A172 (cell line): ENCODE data around the gene KCNA2. TPM values are rescaled to one million over a fixed set of nuclear protein-coding genes. Genes with fewer than 3 reads are reported as not detected.

ENCODE experiments used
- DNase-seq: peaks from one replicate; pipeline ENCODE4 v3.0.0-alpha.2; 2015; ENCODE audit warnings: low spot score
- total RNA-seq: library from RNA; depleted of rRNA; stranded (reverse); fragments of >200 nt; shearing (Covaris generic); gene quantifications from 2 replicates; pipeline ENCODE4 v1.2.3, GENCODE V29; 2014; rRNA removed

Gene KCNA2
- total RNA-seq, 1 experiment from 2014 or later: not detected

DNA sequence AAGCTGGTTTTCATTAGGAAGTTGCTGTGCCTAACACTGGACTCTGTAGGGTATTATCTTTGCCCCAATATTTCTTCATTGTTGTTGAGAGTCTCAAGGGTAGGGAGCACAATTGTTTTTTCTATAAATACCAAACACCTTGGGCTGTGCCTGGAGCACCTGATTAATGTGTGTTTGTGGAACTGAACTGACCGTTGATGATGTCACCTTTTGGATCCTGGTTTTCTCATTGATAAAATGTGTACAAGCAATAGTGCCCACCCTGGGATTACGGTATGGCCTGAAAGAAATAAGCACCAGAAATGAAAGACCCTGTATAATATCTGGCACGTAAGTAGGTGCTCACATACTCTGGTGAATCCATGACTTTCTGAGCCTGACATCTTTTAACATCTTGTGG, 39.3 kb downstream of the KCNA2 start:
- no peak for DNase-seq

DNA sequence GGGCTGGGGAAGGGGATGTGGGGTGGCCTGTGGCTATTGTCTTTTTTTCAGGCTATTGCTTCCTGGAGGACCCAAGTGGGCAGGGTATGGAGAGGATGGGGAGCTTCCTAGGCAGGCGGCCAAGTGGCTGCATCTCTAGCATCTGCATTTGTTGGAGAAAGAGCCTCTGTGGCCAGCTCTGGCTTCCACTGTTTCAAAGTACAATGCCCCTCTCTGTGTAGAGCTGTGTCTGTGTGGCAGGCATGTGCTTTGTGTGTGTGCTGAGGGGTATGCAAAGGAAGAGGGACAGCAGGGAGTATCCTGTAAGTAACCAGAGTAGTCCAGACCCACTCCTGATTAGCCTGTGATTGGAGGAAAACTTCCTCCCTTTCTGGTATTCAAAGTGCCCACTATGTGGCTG, 40.6 kb downstream of the KCNA2 start:
- DNase-seq: no peak

DNA sequence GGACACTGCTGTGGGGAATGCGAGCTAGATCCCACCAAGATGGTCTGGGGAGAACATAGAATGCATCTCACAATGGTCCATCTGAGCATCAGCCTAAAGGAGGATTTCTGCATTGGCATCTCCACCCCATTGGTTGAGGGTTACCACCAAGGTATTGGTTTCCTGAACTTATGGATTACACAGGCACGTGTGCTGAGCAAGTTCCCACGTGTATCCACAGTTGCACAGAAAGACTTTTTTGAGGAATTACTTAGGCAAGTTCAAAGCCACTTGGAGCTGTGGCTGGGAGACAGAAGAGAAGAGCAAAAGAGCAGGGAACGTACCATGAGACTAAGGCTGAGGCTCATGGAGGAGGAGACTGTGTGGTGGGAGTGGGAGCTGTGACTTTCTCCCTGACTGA, 43.1 kb downstream of the KCNA2 start:
- DNase-seq: no peak

DNA sequence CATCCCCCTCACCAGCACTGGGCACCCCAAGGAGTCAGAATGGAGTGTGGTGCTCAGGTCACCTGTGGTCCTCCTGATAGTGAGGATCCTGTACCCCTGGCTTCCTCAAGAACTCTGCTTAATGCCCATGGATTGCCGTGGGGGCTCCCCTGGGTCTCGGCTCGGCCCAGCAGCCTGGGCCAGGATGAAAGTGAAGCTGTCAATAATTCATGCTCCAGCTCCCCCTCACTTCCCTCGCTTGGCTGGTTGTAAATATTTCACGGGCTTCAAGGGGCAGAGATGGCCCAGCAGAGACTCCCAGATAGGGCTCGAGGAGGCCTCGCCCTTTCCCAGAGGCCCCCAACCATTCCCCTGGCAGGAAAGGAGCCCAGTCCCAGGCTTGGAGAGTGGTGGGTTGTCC, 44.6 kb downstream of the KCNA2 start:
- no peak for DNase-seq

DNA sequence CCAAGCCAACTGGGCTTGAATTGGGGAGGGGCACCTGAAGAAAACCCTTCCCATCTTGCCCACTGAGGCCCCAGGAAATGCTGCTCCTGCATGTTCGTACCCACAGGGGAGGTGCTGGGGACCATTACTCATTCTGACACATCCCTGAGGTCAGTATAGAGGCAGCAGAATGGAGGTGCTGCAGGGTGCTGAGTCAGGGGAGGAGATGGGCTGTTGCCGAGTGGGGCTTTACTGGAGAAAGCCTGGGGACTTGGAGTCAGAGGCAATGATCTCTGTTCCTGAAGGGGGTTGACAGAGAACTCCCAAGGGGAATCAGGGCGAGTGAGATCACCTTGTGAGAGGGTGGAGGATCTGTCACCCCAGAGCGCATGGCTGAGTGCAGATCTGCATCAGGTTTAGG, 47.0 kb downstream of the KCNA2 start:
- no peak for DNase-seq

DNA sequence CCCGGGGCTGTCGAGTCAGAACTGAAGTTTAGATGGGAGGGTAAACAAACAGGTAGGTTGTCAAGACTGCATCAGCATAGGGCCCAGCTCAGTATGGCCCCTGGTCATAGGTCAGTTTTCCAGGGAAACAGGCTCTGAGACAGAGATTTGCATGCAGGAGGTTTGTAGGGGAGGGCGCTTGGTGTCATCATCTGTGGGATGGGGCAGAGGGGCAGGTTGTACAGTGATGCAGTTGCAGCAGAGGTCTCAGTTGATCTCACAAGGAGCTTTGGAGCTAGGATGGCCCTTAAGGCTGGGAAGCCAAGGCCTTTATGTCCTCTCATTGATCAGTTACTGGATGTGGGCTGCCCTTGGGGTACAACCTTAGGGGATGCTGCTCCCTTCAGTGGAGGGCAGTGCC, 48.7 kb downstream of the KCNA2 start:
- DNase-seq: no peak

DNA sequence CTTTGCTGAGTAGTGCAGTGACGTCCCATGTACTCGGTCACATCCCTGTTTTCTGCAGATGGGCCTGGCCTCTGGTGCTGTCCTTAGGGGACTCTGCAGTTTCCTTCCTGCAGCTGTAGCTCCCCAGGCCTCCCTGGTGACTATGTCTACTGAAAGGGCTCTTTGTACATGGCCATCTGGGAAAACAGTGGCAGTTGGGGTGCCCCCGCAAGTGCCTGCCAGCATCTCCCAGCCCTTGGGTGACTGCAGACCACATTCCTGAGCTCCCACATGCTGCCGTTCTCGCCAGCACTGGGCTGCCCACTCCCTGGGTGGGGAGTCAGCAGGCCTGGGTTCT, 49.7 kb downstream of the KCNA2 start:
- no peak for DNase-seq

DNA sequence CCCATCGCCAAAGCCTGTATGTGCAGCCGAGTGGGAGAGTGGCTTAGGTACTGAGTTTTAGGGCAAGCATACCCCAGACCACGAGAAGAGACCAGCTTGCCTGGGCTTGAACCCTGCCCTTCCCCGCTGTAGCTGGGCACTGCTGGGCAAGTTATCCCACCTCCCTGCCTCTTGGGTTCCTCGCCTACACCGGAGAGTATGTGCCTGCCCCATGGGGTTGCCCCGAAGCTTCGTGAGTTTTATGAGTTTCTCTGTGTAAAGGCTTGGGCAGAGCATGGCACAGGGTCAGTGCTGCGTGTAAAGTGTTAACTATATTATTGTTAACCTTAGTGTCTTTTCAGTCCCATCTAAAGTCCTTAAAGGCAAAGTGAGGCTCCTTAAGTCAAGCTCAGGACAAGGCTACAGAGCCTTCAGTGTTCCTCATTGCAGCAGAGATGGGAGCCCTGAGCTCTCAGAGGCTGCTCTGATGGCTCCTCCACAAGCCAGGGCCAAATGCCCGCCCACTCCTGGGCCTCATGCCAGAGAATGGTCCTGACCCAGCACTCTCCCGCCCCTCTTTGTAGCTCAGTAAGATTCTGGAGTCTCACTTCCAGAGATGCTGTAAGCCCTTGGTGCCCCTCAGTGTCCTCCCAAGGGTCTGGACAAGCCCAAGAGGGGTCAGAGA, 50.2 kb downstream of the KCNA2 start:
- DNase-seq: no peak

DNA sequence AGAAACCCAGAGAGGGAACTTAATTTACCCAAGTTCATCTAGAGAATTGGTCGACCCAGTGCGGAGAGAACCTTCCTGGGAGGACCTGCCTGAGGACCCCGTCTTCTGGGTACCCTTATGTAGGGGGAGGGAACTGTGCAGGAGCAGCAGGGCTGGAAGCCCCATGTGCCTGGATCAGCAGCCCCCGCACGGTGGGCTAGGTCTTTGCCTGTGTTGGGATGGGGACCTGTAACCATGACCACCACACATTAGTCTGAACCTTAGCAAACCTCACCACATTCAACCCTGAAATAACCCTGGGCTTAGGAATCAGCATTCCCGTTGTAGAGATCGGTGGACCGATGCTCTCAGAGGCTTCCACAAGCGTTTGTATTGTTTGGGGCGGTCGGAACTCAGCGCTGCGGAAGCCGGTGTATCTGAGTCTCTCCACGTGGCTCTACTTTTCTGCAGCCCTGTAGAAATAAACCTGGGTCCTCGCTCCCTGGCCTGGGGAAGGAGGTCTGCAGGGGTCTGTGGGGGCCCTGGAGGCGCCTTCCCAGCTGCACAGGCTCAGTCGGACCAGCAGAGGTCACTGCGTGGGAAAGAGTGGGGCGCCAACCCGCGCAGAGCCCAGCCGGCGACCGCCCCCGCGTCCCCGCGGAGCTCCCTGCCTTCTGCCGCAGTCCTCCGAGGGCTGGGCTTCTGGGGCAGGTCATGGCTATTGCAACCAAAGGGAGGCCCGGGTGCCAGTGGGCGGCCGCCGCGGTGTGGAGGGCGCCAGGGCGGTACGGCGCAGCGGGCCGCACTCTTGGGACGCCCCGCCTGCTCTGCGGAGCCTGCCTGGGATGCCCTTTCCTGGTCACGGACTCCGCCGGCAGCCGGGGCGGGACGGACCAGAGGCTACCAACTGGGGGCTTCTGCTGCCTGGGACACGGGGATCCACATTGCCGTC, 51.0 kb downstream of the KCNA2 start:
- no peak for DNase-seq

DNA sequence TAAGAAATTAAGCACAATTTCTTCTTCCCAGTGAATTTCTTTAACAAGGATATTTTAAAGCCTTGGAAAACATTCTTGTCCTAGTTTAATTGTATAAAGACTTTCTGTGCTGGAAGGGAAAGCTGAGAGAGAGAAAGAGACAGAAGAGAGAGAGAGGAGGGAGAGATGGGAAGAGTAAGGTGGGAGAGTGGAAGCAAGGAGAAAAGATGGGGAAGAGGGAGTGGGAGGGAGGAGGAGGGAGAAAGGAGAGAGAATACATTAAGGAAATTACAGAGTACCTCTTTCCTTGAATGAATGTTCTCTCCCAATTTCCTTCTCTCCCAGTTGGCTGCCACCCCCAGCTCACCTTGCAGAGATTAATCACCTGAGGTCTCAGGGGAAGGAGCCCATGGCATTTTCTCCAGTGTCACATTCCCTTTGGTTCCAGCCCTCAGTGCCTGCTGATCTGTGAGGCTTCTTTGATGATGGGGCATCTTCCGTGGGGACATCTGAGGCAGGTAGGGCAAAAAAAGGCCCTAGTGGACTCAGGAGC, 54.8 kb downstream of the KCNA2 start:
- no peak for DNase-seq

DNA sequence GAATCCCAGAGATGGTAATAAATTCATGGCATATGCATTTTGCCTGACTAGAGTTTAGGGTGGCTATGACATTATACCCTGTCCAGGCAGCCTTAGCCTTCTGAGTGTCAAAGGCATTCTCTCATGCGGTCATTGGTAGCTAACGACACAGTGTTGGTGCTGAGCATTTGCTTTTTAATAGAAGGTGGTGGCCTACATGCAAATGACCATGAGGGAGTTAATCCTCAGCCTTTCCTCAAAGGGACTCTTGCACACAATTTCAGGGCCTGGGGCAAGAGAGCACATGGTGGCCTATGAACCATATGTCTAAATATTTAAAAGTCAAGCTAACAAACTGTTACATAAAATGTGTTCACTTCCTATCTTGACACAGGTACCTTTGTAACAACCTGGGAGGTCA, 56.3 kb downstream of the KCNA2 start:
- DNase-seq: no peak

DNA sequence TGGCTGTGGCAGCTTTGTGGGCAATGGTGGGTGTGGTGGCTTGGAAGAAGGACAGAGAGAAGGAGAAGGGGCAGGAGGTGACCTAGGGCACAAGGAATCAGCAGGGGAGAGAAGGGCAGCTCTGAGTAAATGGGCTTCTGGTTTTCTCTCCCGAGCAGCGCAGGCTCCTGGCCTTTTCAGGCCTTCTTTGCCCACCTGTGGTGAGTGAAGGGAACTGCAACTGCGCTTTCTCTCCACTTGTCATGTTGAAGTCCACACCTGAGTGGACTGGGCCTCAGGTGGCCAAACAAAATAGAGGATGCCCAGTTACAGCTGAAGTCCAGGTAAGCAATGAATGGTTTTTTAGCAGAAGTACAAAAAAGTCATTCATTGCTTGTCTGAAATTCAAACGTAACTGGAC, 57.8 kb downstream of the KCNA2 start:
- DNase-seq: peak; percentile 25

DNA sequence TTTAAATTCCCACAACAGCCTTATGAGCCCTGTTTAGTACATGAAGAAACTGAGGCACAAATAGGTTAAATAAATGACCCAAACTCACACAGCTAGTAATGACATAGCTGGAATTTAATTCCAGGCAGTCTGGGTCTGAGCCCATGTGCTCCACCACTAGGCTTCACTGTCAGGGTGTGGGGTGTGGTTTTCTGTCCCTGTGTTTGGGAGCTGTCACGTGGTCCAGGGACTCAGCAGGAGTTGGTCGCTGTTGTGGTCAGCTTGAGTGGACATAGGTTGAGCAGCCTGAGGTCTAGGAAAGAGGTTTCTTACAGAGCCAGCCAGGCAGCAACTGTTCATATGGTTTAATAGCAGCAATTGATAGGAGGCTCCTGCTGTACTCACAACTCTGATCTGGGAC, 59.1 kb downstream of the KCNA2 start:
- DNase-seq: no peak

DNA sequence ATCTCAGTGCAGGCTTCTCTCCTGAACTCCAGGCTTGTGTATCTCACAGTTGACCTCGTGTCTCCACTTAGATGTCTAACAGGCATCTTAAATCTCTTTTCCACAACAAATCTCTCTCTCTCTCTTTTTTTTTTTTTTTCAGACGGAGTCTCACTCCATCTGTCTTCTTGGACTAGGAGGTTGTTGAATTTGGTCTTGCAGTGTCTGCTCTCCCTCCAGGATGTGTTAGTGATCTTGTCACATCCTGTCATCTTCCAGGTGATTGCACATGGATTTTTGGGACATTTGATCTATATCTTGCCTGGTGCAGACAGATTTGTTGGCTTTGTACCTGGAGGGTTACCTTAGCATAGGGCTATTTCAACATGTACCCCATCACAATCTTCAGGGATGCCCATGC, 60.7 kb downstream of the KCNA2 start:
- DNase-seq: no peak

DNA sequence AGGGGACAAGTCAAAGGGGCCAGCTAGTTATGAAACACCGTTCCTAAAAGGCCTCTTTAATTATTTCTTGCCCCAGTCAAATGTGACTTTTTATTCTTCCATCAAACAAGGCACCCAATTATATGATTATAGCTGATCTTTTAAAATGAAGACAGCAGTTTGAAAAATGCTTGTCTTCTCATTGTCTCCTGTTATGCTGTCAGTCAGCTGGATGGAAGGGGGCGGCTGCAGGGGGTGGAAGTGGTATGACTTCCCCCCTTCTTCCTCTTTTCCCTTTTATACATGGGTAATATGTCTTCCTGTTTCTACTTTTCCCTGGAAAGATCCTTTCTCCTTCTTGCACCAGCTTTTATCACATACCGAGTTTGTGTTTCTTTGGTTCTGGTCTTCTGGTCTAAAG, 61.4 kb downstream of the KCNA2 start:
- DNase-seq: no peak

Other genes with a start within 250 kb of the KCNA2 start
- 31.0 and 35.0 TPM in 2 replicates for gene SLC16A4, start 215.3 kb downstream of the KCNA2 start, total RNA-seq
- gene LAMTOR5, start 198.7 kb downstream of the KCNA2 start, total RNA-seq: 158 and 166 TPM in 2 replicates
- gene PROK1, start 155.2 kb downstream of the KCNA2 start, total RNA-seq: not detected in 2 replicates
- gene KCNA10, start 87.2 kb downstream of the KCNA2 start, total RNA-seq: not detected in 2 replicates
- gene KCNA3, start 68.6 kb upstream of the KCNA2 start, total RNA-seq: not detected in 2 replicates